Tibial nerve (tissue), 4 donors: ENCODE results near the gene ADCK2. TPM values are rescaled to one million over a fixed set of nuclear protein-coding genes. Genes with fewer than 3 reads are reported as not detected.

Source experiments
- DNase-seq, 2 donors: peaks; one replicate each; pipeline ENCODE4 v3.0.0-alpha.2; 2019; ENCODE audit warnings: low spot score in 2 of 2
- H3K27ac ChIP-seq, 4 donors: fragments of 200-600 bp; sonication (generic) in 3 of 4; one replicate each; pipeline ENCODE4 v1.5.1; 2017 to 2019; ENCODE audit warnings: mild to moderate bottlenecking in 1 of 4
- H3K27me3 ChIP-seq, 2 donors: fragments of 200-600 bp; sonication (generic) in 1 of 2; one replicate each; pipeline versions ENCODE4 v1.5.1 to v1.6.0; 2017 to 2019
- H3K36me3 ChIP-seq, 3 donors: fragments of 200-600 bp; sonication (generic); one replicate each; pipeline ENCODE4 v1.5.1; 2018 to 2019
- H3K4me1 ChIP-seq, 4 donors: fragments of 200-600 bp; sonication (generic) in 3 of 4; one replicate each; pipeline ENCODE4 v1.5.1; 2017 to 2019
- H3K4me3 ChIP-seq, 4 donors: fragments of 200-600 bp; sonication (generic) in 3 of 4; one replicate each; pipeline ENCODE4 v1.5.1; 2017 to 2019; ENCODE audit warnings: mild to moderate bottlenecking in 1 of 4, moderate library complexity in 1 of 4
- H3K9me3 ChIP-seq, 4 donors: fragments of 200-600 bp; sonication (generic) in 3 of 4; one replicate each; pipeline ENCODE4 v1.5.1; 2017 to 2019
- CTCF ChIP-seq, 5 experiments: fragments of 200-600 bp in 3 of 5; fragments of 450-650 bp in 2 of 5; sonication (generic) in 3 of 5; IDR thresholded peaks; one replicate each; pipeline ENCODE4 v1.5.1; 2016 to 2019; ENCODE audit warnings: antibody characterized with exemption in 5 of 5, mild to moderate bottlenecking in 3 of 5, moderate library complexity in 2 of 5
- EP300 ChIP-seq, 2 donors: sonication (generic); formaldehyde crosslinking; IDR thresholded peaks; one replicate each; pipeline ENCODE4 v1.6.1; 2017; ENCODE audit warnings: antibody characterized with exemption in 2 of 2, mild to moderate bottlenecking in 1 of 2
- POLR2A ChIP-seq, 2 donors: fragments of 450-650 bp; IDR thresholded peaks; one replicate each; pipeline ENCODE4 v1.6.1; 2017; ENCODE audit warnings: antibody characterized with exemption in 2 of 2, mild to moderate bottlenecking in 2 of 2, moderate library complexity in 2 of 2
- WGBS, 2 donors: methylation state at CpG; one replicate each; pipeline ENCODE4 v1.1.5; 2018; 5-methylcytosine and 5-hydroxymethylcytosine counted together
- total RNA-seq, 4 donors: library from RNA; depleted of rRNA; stranded (reverse); fragments of >200 nt; gene quantifications; one replicate each; pipeline ENCODE4 v1.1.0, GENCODE V29; 2016

Gene ADCK2
- total RNA-seq, 4 donors from 2014 or later: 20.7 to 34.5 (median 26.7) TPM

GRCh38 chr7:140625908-140626868 is 46.6 kb upstream of the ADCK2 start:
- TF ChIP-seq EP300 (IDR thresholded peaks at IDR 0.05) (peak in 1 of 2 donors; percentile 84), CTCF (IDR thresholded peaks at IDR 0.05) (no peak)
- no peak overlapping the region for H3K4me3 ChIP-seq
- H3K27me3 ChIP-seq: no peaks in the 10 kb centered on the region
- H3K36me3 ChIP-seq: no peaks in the 10 kb centered on the region
- DNase-seq: peak; percentile 95 to 96
- H3K4me1 ChIP-seq: peaks cover 0 to 62% (median 17%) of the 10 kb centered on the region in 4 donors
- WGBS, 2 donors: 40 to 52% methylated on average over 17 of the region's 17 CpGs
- H3K27ac ChIP-seq: peak overlapping the region; percentile 42 to 85 (median 76)
- no peaks in the 10 kb centered on the region for H3K9me3 ChIP-seq

DNA sequence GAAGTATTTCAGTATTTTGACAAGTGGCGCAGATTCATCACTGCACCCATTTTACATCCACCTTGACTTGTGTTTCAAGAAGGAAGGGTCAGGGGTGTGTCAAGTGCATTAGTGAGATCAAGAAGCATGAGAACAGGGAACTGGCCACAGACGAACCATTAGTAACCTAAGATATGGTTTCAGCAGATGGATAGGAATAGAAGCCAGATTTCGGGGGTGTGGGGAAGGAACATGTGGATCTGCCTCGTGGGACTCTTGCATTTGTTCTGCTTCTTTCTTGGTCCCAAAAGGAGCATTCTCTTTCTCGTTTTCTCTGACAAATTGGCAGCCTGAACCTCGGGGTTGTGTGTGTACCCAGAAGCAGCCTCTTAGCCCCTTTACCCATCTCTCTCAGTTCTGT is 41.7 kb upstream of the ADCK2 start:
- H3K27ac ChIP-seq: peak overlapping the region in 3 of 4 donors; percentile 9 to 52 (median 28)

DNA sequence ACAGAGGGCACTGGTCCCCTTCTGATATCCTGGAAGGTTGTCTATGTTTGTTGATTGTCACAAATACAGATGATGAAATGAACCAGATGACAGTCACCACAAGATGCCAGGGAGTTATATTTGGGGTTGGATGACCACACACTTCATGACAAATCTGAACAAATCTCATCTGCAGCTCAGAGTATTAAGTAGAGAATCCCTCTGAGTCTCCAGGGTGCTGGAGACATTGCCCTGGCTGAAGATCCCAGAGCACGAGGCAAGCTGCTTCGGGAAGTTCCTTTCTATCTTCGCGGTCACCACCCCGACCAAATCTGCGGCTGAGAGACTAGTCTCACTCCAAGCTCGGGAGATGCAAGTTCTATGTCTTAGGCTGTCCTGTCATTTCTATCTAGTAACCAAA is 41.1 kb upstream of the ADCK2 start:
- DNase-seq: no peak
- Histone ChIP-seq H3K27ac (peak overlapping the region in 3 of 4 donors; percentile 9 to 52 (median 28)), H3K27me3 (no peaks in the 10 kb centered on the region), H3K36me3 (no peaks in the 10 kb centered on the region), H3K4me3 (no peak overlapping the region), H3K9me3 (no peaks in the 10 kb centered on the region), H3K4me1 (peaks cover 0 to 70% (median 15%) of the 10 kb centered on the region in 4 donors)
- WGBS, 2 donors: 75 to 84% methylated on average over 7 of the region's 7 CpGs
- no peak for TF ChIP-seq POLR2A (IDR thresholded peaks at IDR 0.05)
- no peak for TF ChIP-seq CTCF (IDR thresholded peaks at IDR 0.05)
- peak in 1 of 2 donors; percentile 16 for TF ChIP-seq EP300 (IDR thresholded peaks at IDR 0.05)

More for the DNA sequence above, 41.7 kb upstream of the ADCK2 start:
- Histone ChIP-seq H3K36me3 (no peaks in the 10 kb centered on the region), H3K4me3 (no peak overlapping the region), H3K4me1 (peaks cover 0 to 70% (median 17%) of the 10 kb centered on the region in 4 donors), H3K27me3 (no peaks in the 10 kb centered on the region), H3K9me3 (no peaks in the 10 kb centered on the region)
- TF ChIP-seq EP300 (IDR thresholded peaks at IDR 0.05): no peak
- WGBS, 2 donors: 54 to 67% methylated on average over 6 of the region's 6 CpGs
- DNase-seq: no peak

GRCh38 chr7:140635345-140635744 is 37.4 kb upstream of the ADCK2 start:
- Histone ChIP-seq H3K27ac (peak overlapping the region in 2 of 4 donors; percentile 64 to 74), H3K27me3 (peaks cover 0 to 17% of the 10 kb centered on the region in 2 donors), H3K36me3 (no peaks in the 10 kb centered on the region), H3K4me3 (no peak overlapping the region), H3K4me1 (peaks cover 0 to 80% (median 20%) of the 10 kb centered on the region in 4 donors), H3K9me3 (no peaks in the 10 kb centered on the region)
- TF ChIP-seq EP300 (IDR thresholded peaks at IDR 0.05) (no peak), POLR2A (IDR thresholded peaks at IDR 0.05) (no peak), CTCF (IDR thresholded peaks at IDR 0.05) (no peak)
- 42 to 54% methylated on average over 5 of the region's 5 CpGs for WGBS, 2 donors
- DNase-seq: no peak

DNA sequence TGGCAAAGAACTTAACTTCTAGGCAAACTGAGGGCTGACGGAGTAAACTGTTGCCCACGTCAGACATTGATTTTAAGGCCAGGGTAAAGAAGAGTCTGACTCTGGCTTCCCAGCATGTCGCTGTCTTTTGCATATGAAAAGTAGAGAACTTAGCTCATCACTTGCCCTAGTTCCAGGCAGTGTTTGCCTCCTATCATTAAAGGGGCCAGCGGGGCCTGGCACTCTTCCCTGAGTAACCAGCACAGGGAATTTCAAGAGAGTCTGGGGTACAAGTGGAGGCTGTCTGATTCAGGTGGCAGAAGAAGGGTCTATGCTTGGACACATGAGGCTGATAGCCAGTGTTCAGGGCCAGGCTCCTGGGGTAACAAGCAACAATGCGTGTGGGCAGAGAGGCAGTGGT is 36.9 kb upstream of the ADCK2 start:
- peaks cover 0 to 18% of the 10 kb centered on the region in 2 donors for H3K27me3 ChIP-seq
- H3K4me3 ChIP-seq: no peak overlapping the region
- H3K27ac ChIP-seq: peak overlapping the region in 3 of 4 donors; percentile 11 to 74 (median 64)
- DNase-seq: no peak
- peaks cover 0 to 79% (median 21%) of the 10 kb centered on the region in 4 donors for H3K4me1 ChIP-seq
- no peaks in the 10 kb centered on the region for H3K36me3 ChIP-seq
- WGBS, 2 donors: 33 to 57% methylated on average over 5 of the region's 5 CpGs
- TF ChIP-seq EP300 (IDR thresholded peaks at IDR 0.05): no peak
- no peak for TF ChIP-seq CTCF (IDR thresholded peaks at IDR 0.05)
- no peak for TF ChIP-seq POLR2A (IDR thresholded peaks at IDR 0.05)
- H3K9me3 ChIP-seq: no peaks in the 10 kb centered on the region
